ENCODE measurements around the gene PRLH.
A peak's percentile ranks its signal among the peaks of the same experiment; 100 is the strongest.
"Not testable (repeated sequence)": the region's sequence is repeated elsewhere in the genome, so short reads cannot be mapped to it uniquely, and the experiment has no call there.

PRLH gene

DNA sequence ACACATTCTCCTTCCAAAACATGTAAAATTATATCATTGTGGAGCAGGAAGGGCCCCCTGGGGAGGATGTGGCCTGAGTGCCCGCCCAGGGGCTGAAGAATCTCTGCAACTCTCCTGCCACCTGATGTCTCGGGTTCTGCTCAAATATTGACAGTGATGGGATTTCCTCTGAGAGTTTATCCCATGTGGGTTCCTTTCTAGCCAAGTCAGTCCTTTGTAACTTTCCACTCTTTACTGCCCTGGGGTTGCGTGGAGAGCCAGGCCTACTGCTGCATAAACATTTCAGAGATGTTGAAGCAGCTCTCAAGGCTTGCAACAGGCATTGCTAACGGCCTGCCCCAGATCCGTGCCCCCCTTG, 28.1 kb downstream of the PRLH start:
- H3K4me1 Mint-ChIP-seq (ENCODE audit: low read depth), result peaks cover 16% of the 10 kb centered on the region
- H3K27me3 Mint-ChIP-seq (ENCODE audit: low read depth), result no peaks in the 10 kb centered on the region
- no peak overlapping the region for H3K27ac Mint-ChIP-seq
- H3K9me3 Mint-ChIP-seq, result no peaks in the 10 kb centered on the region
- no peaks in the 10 kb centered on the region for H3K36me3 Mint-ChIP-seq (ENCODE audit: low read depth)
- H3K4me3 Mint-ChIP-seq, result no peak overlapping the region

DNA sequence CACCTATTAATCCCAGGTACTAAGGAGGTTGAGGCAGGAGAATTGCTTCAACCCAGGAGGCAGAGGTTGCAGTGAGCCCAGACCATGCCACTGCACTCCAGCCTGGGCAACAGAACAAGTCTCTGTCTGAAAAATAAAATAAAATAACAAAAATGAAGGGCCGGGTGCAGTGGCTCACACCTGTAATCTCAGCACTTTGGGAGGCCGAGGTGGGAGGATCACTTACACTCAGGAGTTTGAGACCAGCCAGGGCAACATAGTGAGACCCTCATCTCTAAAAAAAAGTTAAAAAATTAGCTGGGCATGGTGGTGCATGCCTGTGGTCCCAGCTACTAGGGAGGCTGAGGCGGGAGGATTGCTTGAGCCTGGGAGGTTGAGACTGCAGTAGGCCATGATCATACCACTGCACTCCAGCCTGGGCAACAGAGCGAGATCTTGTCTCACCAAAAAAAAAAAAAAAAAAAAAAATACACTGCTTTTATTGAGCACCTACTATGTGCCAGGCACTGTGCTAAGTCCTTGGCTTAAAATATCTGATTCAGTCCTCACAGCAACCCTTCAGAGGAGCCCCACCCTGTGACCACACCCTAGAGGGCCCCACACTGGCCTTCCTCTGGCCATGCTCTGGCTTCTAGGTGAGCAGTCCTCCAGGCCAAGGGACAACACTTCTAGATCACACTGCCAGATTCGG, 29.6 kb downstream of the PRLH start:
- not testable (repeated sequence) for H3K9me3 Mint-ChIP-seq; H3K4me3 Mint-ChIP-seq; H3K27me3 Mint-ChIP-seq (ENCODE audit: low read depth); H3K27ac Mint-ChIP-seq; H3K36me3 Mint-ChIP-seq (ENCODE audit: low read depth)
- peaks cover 13% of the 10 kb centered on the region for H3K4me1 Mint-ChIP-seq (ENCODE audit: low read depth)

DNA sequence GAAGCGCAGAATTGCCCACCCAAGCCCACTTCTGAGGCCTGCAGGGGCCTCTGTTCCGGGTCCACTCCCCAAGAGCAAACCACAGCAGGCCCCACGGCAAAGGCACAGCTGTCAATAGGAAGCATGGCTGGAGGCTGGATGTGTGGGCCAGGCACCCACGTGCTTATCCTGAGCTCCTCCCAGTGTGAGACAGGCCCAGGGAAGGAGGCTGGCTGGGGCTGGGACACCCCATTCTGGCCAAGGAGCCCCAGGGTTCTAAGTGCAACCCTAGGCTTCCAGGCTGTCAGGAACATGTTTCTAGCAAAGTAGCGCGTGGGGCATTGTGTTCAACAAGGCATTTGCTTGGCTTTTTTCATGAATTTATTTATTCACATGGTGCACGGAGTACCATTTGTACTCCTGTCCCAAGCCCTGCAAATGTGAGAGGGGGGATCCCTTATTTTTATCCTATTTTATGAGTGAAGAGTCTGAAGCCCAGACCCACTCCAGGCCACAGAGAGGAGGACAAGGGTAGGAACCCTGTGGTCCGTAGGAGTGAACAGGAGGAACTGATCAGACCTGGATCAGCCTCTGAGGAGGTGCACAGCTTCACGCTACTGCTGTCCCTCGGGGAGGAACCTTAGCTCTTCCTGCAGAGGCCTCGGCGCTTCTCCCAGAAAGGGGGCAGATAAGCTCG, 30.3 kb downstream of the PRLH start:
- peaks cover 6% of the 10 kb centered on the region for H3K4me1 Mint-ChIP-seq (ENCODE audit: low read depth)
- H3K36me3 Mint-ChIP-seq (ENCODE audit: low read depth), result no peaks in the 10 kb centered on the region
- no peaks in the 10 kb centered on the region for H3K27me3 Mint-ChIP-seq (ENCODE audit: low read depth)
- H3K9me3 Mint-ChIP-seq, result no peaks in the 10 kb centered on the region
- H3K27ac Mint-ChIP-seq, result no peak overlapping the region
- H3K4me3 Mint-ChIP-seq, result no peak overlapping the region

DNA sequence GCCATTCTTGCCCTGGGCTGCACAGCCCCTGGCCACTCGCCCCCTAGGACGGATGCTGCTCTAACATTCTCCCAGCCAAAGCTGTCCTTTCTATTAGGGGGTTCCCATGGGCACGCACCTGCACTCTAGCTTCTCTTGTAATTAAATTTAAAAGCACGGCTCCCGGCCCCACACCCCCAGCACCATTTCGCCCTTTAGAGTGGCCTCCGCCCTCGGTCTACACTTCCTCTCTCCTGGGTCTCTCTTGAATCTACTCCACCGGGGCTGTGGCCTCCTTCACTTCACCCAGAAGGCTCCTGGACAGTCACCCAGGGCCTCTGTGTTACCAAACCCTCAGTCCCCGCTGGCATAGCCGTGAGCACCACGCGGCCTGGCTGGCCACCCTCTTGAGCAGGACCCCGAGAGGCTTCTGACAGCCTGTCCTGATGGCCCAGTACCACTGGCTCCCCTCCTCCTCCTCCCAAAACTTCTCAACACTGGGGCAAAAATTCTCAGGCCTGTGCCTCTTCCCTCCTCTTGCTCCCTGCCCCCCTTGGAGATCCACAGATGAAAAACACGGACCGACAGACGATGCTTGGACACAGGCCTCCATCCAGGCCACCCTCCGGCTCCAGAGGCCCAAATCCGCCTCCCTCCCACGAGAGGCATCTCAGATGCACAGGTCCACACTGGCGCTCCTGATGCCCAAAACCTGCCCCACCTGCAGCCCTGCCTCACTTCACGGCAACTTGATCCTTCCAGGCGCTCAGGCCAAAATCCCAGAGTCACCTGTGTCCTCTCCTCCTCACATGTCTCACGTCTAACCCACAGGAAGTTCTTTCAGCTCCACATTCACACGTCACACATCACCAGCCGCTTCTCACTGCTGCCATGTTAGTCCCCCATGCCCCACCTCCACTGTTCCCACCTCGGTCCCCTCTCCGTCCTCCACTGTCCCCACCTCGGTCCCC, 31.1 kb downstream of the PRLH start:
- peak overlapping the region; percentile 58 for H3K27ac Mint-ChIP-seq
- no peak overlapping the region for H3K4me3 Mint-ChIP-seq

DNA sequence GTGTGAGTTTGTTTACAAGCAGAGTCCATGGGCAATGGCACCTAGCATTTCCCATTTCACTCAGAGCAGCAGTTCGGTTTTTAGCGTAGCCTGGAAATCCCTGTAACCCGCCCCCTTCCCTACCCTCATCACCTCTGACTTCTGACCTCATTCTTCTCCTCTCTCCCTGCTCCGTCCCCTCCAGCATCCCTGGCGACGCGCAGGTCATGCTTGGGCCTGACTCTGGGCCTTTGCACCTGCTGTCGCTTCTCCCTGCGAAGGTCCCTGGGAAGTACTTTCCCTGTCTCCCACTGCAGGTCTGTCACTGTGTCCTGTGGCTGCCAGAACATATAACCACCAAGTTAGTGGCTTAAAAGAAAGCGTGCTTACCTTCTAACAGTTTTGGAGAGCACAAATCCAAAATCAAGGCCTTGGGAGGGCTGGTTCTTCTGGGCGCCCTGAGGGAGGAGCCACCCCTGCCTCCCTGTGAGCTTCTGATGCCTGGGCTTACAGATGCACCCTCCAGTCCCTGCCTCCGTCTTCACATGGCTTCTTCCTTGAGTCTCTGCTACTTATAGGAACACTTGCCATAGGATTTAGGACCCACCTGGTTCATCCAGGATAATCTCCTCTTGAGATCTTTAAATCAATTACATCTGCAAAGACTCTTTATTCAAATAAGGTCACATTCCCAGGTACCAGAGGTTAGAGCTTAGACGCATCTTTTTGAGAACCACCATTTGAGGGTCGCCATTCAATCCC, 32.3 kb downstream of the PRLH start:
- Mint-ChIP-seq H3K36me3 (ENCODE audit: low read depth) (no peaks in the 10 kb centered on the region), H3K4me1 (ENCODE audit: low read depth) (peaks cover 15% of the 10 kb centered on the region), H3K9me3 (no peaks in the 10 kb centered on the region), H3K27ac (no peak overlapping the region), H3K27me3 (ENCODE audit: low read depth) (no peaks in the 10 kb centered on the region), H3K4me3 (no peak overlapping the region)

More for the DNA sequence above, 31.1 kb downstream of the PRLH start:
- no peaks in the 10 kb centered on the region for H3K9me3 Mint-ChIP-seq
- peaks cover 6% of the 10 kb centered on the region for H3K4me1 Mint-ChIP-seq (ENCODE audit: low read depth)
- H3K36me3 Mint-ChIP-seq (ENCODE audit: low read depth), result no peaks in the 10 kb centered on the region
- no peaks in the 10 kb centered on the region for H3K27me3 Mint-ChIP-seq (ENCODE audit: low read depth)

DNA sequence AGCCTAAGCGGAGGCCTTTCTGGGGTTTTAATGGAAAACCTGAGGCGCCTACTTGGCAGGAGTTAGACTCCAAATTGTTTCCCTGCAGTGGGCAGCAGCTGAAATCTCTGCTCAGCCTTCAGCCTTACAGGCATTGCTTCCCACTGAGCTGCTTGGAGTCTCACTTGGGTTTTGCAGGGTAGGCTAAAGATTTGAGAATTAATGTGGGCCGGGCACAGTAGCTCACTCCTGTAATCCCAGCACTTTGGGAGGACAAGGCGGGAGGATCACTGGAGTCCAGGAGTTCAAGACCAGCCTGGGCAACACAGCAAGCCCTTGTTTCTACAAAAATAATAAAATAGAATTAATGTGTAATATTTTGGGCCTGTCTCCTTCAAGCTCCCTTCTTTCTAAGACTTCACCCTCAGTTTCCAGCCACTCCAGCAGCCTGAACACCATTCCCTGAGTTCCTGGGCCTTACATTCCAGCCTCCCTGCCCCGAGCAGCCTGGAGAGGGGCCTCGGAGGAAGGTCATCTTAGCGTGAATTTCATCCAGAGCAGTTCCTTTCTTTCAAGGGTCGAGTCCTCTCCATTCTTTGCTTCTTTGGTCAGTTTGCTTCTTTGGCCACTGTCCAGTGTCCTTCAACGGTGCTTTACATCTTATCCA, 33.2 kb downstream of the PRLH start:
- Mint-ChIP-seq H3K27me3 (ENCODE audit: low read depth) (no peaks in the 10 kb centered on the region), H3K4me1 (ENCODE audit: low read depth) (peaks cover 20% of the 10 kb centered on the region), H3K9me3 (no peaks in the 10 kb centered on the region), H3K36me3 (ENCODE audit: low read depth) (no peaks in the 10 kb centered on the region), H3K27ac (no peak overlapping the region), H3K4me3 (no peak overlapping the region)

DNA sequence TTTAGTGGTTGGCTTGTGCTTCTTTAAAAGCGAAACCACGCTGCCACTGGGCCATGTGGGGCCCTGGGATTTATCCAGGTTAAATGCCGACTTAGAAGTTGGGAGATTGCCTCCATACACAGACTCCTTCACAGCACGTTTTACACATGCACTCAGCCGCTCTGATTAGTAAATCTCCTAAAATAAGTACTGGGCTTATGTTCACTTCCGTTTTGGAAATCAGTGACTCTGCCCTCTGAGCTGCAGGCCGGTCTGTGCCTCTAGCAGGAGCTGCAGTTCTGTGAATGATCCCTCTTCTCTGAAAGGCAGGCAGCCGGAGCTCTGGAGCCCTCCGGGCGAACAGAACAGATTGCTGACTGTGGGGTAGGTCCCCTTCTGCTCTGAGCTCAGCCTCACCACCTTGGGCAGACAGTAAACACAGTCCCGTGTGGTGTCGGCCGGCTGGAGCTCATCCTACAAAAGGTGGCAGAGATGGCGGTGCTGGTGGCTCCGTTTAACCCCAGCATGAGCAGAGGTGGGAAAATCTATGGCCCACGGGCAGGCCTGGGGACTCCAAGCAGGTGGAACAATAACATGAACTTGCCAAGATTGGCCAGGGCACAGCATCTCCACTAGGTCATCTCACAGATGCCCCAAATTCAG, 34.0 kb downstream of the PRLH start:
- no peak overlapping the region for H3K27ac Mint-ChIP-seq

DNA sequence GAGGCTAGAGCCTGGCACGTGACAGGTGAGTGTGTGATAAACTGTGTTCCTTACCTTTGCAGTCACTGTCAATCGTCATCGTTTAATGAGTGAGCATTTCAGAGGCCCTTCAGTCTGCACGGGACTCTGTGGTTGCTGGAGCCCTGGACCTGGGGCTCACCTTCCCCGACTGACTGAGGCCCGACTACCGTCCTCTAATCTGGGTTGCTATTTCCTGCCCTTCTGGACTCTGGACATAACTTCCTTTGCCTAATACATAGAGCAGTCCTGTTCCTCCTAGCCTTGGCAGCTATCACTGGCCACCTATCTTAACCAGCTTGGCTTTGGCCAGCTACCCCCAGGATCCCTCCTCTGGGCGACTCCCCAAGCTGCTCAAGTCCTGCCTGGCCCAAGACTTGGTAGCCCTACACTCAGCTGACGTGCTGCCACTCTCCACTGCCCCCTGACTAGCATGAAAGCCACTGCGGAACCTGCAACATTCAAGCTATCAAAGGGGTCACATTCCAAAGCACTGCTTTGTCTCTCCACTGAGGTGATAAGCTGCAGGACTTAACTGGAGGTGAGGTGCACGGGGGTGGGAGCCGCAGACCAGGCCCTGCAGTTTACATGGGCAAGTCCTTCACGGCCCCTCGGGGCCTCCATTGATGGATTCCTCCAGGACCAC, 35.2 kb downstream of the PRLH start:
- H3K4me3 Mint-ChIP-seq, result no peak overlapping the region
- no peak overlapping the region for H3K27ac Mint-ChIP-seq
- H3K27me3 Mint-ChIP-seq (ENCODE audit: low read depth), result no peaks in the 10 kb centered on the region
- H3K36me3 Mint-ChIP-seq (ENCODE audit: low read depth), result no peaks in the 10 kb centered on the region
- H3K4me1 Mint-ChIP-seq (ENCODE audit: low read depth), result peaks cover 20% of the 10 kb centered on the region
- H3K9me3 Mint-ChIP-seq, result no peaks in the 10 kb centered on the region

More for the DNA sequence above, 34.0 kb downstream of the PRLH start:
- no peaks in the 10 kb centered on the region for H3K9me3 Mint-ChIP-seq
- peaks cover 20% of the 10 kb centered on the region for H3K4me1 Mint-ChIP-seq (ENCODE audit: low read depth)
- no peaks in the 10 kb centered on the region for H3K36me3 Mint-ChIP-seq (ENCODE audit: low read depth)
- H3K4me3 Mint-ChIP-seq, result no peak overlapping the region
- H3K27me3 Mint-ChIP-seq (ENCODE audit: low read depth), result no peaks in the 10 kb centered on the region

DNA sequence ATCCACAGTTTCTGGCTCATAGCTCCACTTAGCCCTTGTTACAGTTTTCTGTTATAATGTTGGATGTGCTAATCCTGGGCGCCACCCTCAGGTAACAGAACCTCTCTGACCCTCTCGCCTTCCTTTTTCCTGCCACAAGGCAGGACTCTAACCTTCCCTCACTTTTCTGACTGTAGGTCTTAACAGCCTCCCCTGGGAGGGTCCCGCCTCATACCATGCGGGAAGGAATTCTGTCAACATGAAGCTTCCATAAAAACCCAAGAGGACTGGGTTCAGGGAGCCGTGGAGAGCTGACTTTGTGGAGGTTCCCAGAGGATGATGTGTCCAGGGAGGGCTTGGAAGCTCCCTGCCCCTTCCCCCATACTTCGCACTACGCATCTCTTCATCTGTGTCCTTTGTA, 36.0 kb downstream of the PRLH start:
- H3K9me3 Mint-ChIP-seq, result no peaks in the 10 kb centered on the region
- H3K36me3 Mint-ChIP-seq (ENCODE audit: low read depth), result no peaks in the 10 kb centered on the region
- peaks cover 1% of the 10 kb centered on the region for H3K27me3 Mint-ChIP-seq (ENCODE audit: low read depth)
- H3K27ac Mint-ChIP-seq, result no peak overlapping the region
- no peak overlapping the region for H3K4me3 Mint-ChIP-seq
- H3K4me1 Mint-ChIP-seq (ENCODE audit: low read depth), result peaks cover 20% of the 10 kb centered on the region

DNA sequence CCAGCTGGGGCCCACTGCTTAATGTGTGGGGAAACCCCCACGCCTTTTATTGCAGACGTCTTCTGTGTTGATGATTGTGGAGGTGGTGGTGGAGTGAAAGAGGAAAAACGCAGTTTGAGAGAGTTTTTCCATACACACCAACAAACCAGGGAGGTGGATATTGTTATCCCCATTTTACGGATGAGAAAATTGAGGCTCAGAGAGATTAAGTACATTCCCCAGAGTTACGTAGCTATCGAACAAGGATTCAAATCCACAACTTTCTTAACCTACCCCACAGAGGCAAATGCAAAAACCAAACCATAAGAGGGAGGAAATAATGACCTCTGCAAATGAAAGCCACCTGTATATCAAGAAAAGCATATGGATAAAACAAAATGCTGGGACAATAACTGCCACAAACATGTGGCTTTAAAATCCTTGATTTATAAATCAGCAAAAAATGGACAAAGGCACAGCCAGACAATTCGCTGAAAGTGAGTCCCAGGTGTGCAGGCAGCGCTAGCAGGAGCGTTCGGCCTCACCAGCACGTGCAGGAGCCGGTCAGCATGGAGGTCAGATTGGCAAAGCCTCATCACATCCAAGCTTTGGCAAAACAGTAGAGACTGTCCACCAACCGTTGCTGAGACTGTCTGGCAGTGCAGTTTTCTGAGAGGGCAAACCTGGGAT, 36.8 kb downstream of the PRLH start:
- Mint-ChIP-seq H3K27me3 (ENCODE audit: low read depth) (peaks cover 7% of the 10 kb centered on the region), H3K4me1 (ENCODE audit: low read depth) (peaks cover 16% of the 10 kb centered on the region), H3K27ac (peak overlapping the region; percentile 93), H3K9me3 (no peaks in the 10 kb centered on the region), H3K36me3 (ENCODE audit: low read depth) (no peaks in the 10 kb centered on the region), H3K4me3 (peak overlapping the region; percentile 71)

DNA sequence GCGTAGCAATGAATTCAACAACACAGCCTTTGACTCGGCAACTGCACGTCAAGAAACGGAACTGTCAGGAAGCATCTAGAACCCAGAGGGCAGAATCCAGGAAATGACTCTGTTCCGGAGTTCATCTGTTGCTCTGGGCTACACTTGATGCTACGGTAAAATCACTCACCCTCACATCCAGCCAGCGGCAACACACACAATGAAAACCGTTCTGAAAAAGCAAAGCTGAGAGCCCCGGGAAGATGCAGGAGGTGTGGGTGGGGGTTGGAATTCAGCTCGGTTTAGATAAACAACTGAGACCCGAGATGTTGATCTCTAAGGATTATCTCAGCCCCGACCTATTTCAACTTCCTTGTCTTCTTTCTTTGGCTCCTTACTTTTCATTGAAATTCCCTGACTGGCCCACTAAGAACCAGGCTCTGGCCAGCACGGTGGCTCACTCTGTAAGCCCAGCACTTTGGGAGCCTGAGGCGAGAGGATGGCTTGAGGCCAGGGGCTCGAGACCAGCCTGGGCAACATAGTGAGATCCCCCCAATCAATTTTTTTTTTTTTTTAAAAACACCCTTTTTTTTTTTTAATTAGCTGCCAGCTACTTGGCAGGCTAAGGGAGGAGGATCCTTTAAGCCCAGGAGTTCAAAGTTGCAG, 37.5 kb downstream of the PRLH start:
- peaks cover 12% of the 10 kb centered on the region for H3K27me3 Mint-ChIP-seq (ENCODE audit: low read depth)

DNA sequence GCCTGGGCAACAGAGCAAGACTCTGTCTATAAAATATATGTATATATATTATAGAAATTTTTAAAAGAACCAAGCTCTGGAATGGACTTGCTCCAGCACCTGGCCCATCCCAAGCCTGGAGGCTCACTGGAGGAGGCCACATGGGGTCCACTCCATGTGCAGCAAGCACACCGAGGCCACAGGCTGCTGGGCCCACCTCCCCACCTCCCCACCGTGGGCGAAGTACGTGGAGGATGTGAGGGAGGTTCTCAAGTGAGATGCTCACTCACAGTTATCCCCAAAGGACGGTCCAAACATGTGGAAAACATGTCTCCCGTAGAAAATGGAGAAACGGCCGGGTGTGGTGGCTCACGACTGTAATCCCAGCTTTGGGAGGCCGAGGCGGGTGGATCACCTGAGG, 38.0 kb downstream of the PRLH start:
- H3K36me3 Mint-ChIP-seq (ENCODE audit: low read depth), result no peaks in the 10 kb centered on the region
- no peaks in the 10 kb centered on the region for H3K9me3 Mint-ChIP-seq
- no peak overlapping the region for H3K4me3 Mint-ChIP-seq
- H3K27ac Mint-ChIP-seq, result peak overlapping the region; percentile 93
- H3K27me3 Mint-ChIP-seq (ENCODE audit: low read depth), result peaks cover 17% of the 10 kb centered on the region
- H3K4me1 Mint-ChIP-seq (ENCODE audit: low read depth), result peaks cover 14% of the 10 kb centered on the region

More for the DNA sequence above, 37.5 kb downstream of the PRLH start:
- peak overlapping the region; percentile 71 for H3K4me3 Mint-ChIP-seq
- peak overlapping the region; percentile 93 for H3K27ac Mint-ChIP-seq
- H3K4me1 Mint-ChIP-seq (ENCODE audit: low read depth), result peaks cover 14% of the 10 kb centered on the region
- no peaks in the 10 kb centered on the region for H3K9me3 Mint-ChIP-seq
- H3K36me3 Mint-ChIP-seq (ENCODE audit: low read depth), result no peaks in the 10 kb centered on the region
